HepG2 (cell line): Measurements from ENCODE around the gene CACNA1G. TPM values are rescaled to one million over a fixed set of nuclear protein-coding genes. Genes with fewer than 3 reads are reported as not detected.

Experiments used
- FOXK2 ChIP-seq: fragments of 450-650 bp; IDR thresholded peaks from 2 replicates; pipeline ENCODE4 v1.6.1; 2016
- FOXO1 ChIP-seq: sonication (generic); formaldehyde crosslinking; IDR thresholded peaks from 2 replicates; pipeline ENCODE4 v1.4.0; 2020; ENCODE audit warnings: missing genetic modification reagents
- GFI1 ChIP-seq: sonication (generic); formaldehyde crosslinking; IDR thresholded peaks from 2 replicates; pipeline ENCODE4 v1.5.0; 2020; ENCODE audit warnings: missing genetic modification reagents, mild to moderate bottlenecking, borderline replicate concordance
- HMG20B ChIP-seq: conservative IDR thresholded peaks from 2 replicates; pipeline ENCODE4 v1.6.1; 2016; ENCODE audit warnings: missing genetic modification reagents, missing compliant biosample characterization
- HNF4G ChIP-seq, 2 experiments: sonication (generic) in 1 of 2; formaldehyde crosslinking in 1 of 2; IDR thresholded peaks; 2 replicates each; pipeline versions ENCODE4 v1.4.0 to v1.6.1; 2011 to 2020; ENCODE audit warnings: borderline replicate concordance in 2 of 2, low read depth in 2 of 2, mild to moderate bottlenecking in 2 of 2, low read length in 1 of 2, missing genetic modification reagents in 1 of 2, moderate library complexity in 1 of 2
- KDM6A ChIP-seq: IDR thresholded peaks from 2 replicates; pipeline ENCODE4 v1.6.1; 2016; ENCODE audit warnings: low read depth
- MXD3 ChIP-seq: IDR thresholded peaks from 2 replicates; pipeline ENCODE4 v1.6.1; 2016; ENCODE audit warnings: mild to moderate bottlenecking, missing biosample characterization, missing genetic modification reagents
- NFKBIZ ChIP-seq: IDR thresholded peaks from 2 replicates; pipeline ENCODE4 v1.6.1; 2018; ENCODE audit warnings: missing genetic modification reagents, missing compliant biosample characterization
- NR2F6 ChIP-seq, 2 experiments: IDR thresholded peaks; 2 replicates each; pipeline ENCODE4 v1.6.1; 2016; ENCODE audit warnings: antibody characterized with exemption in 1 of 2, mild to moderate bottlenecking in 1 of 2
- PAWR ChIP-seq: sonication (generic); formaldehyde crosslinking; IDR thresholded peaks from 2 replicates; pipeline ENCODE4 v1.4.0; 2020; ENCODE audit warnings: missing genetic modification reagents, mild to moderate bottlenecking, borderline replicate concordance
- PRDM10 ChIP-seq: sonication (generic); formaldehyde crosslinking; IDR thresholded peaks from 2 replicates; pipeline ENCODE4 v1.4.0; 2020; ENCODE audit warnings: low read depth, missing genetic modification reagents
- SALL2 ChIP-seq: sonication (generic); formaldehyde crosslinking; IDR thresholded peaks from 2 replicates; pipeline ENCODE4 v1.8.1; 2023; ENCODE audit warnings: mild to moderate bottlenecking, missing genetic modification reagents, inconsistent platforms
- SOX13 ChIP-seq, 3 experiments: fragments of 450-650 bp in 1 of 3; sonication (generic) in 1 of 3; formaldehyde crosslinking in 1 of 3; IDR thresholded peaks in 2 of 3; conservative IDR thresholded peaks in 1 of 3; 2 replicates each; pipeline versions ENCODE4 v1.5.0 to v1.6.1; 2016 to 2020; ENCODE audit warnings: antibody characterized with exemption in 1 of 3, mild to moderate bottlenecking in 1 of 3, missing compliant biosample characterization in 1 of 3, missing genetic modification reagents in 1 of 3, moderate library complexity in 1 of 3
- TBL1XR1 ChIP-seq: fragments of 150-350 bp; IDR thresholded peaks from 2 replicates; pipeline ENCODE4 v1.6.1; 2014; ENCODE audit warnings: borderline replicate concordance, low read length; ENCODE audit not compliant: partially characterized antibody
- U2AF2 ChIP-seq: fragments of 200-400 bp; formaldehyde crosslinking; IDR thresholded peaks from 2 replicates; pipeline ENCODE4 v1.6.1; 2017; ENCODE audit warnings: low read depth, mild to moderate bottlenecking, low read length
- ZFP37 ChIP-seq: sonication (generic); formaldehyde crosslinking; IDR thresholded peaks from 2 replicates; pipeline ENCODE4 v1.4.0; 2020; ENCODE audit warnings: missing genetic modification reagents, borderline replicate concordance
- ZFY ChIP-seq: sonication (generic); formaldehyde crosslinking; IDR thresholded peaks from 2 replicates; pipeline ENCODE4 v1.4.0; 2020; ENCODE audit warnings: missing genetic modification reagents
- ZNF274 ChIP-seq: sonication (generic); formaldehyde crosslinking; IDR thresholded peaks from 2 replicates; pipeline ENCODE4 v1.5.1; 2020; ENCODE audit warnings: mild to moderate bottlenecking, missing genetic modification reagents
- ZNF367 ChIP-seq: sonication (generic); formaldehyde crosslinking; IDR thresholded peaks from 2 replicates; pipeline ENCODE4 v1.4.0; 2020; ENCODE audit warnings: missing genetic modification reagents, borderline replicate concordance
- ZNF543 ChIP-seq: sonication (generic); formaldehyde crosslinking; IDR thresholded peaks from 2 replicates; pipeline ENCODE4 v1.4.0; 2020; ENCODE audit warnings: mild to moderate bottlenecking, missing genetic modification reagents
- ZNF770 ChIP-seq: sonication (generic); formaldehyde crosslinking; IDR thresholded peaks from 2 replicates; pipeline ENCODE4 v1.5.0; 2020; ENCODE audit warnings: mild to moderate bottlenecking, missing genetic modification reagents
- ZNF792 ChIP-seq: IDR thresholded peaks from 2 replicates; pipeline ENCODE4 v1.6.1; 2016
- polyA plus RNA-seq, 8 experiments: library from polyadenylated mRNA; depleted of rRNA in 3 of 8; stranded (reverse) in 7 of 8; unstranded in 1 of 8; fragments of >200 nt; fragmentation: Illumina TruSeq in 4 of 8; extraction: Trizol in 4 of 8; gene quantifications; 2 replicates each; pipeline versions ENCODE4 v1.2.1 to v1.2.3, GENCODE V29; 2011 to 2016; ENCODE audit warnings: low read depth in 4 of 8, missing spikeins in 1 of 8, mixed read lengths in 1 of 8; ENCODE audit not compliant: insufficient read depth in 1 of 8
- total RNA-seq, 5 experiments: library from RNA; depleted of rRNA; stranded (reverse); fragments of >200 nt; fragmentation: Illumina TruSeq; extraction: Trizol; gene quantifications; 2 replicates each; pipeline ENCODE4 v1.2.3, GENCODE V29; 2016; ENCODE audit warnings: low read depth in 1 of 5

CACNA1G gene
- total and polyA plus RNA-seq, 2 of the 13 experiments (the other 11 are each of a cell fraction or from before 2014, with no cell fraction given): 0.02 TPM; not detected in 1

GRCh38 chr17:50542795-50543774, 17.4 kb upstream of the CACNA1G start (continued):
- TF ChIP-seq HNF4G (IDR thresholded peaks at IDR 0.05; ENCODE audit: borderline replicate concordance, low read depth, low read length) (peak; percentile 84; the same call in 1 of the 2 replicates), HNF4G (CRISPR knock-in tag; IDR thresholded peaks at IDR 0.05; ENCODE audit: borderline replicate concordance, low read depth) (peak; percentile 48; the same call in 1 of the 2 replicates), ZNF274 (CRISPR knock-in tag) (no peak), ZNF367 (CRISPR knock-in tag) (no peak), MXD3 (CRISPR knock-in tag) (peak; percentile 79), ZNF543 (CRISPR knock-in tag) (peak; percentile 25; the same call in 1 of the 2 replicates), NR2F6 (IDR thresholded peaks at IDR 0.05) (peak; percentile 65), NR2F6 (CRISPR knock-in tag; IDR thresholded peaks at IDR 0.05) (peak; percentile 85), FOXK2 (0 out of 2 replicates have a peak, but pooled peaks have one; percentile 57), HMG20B (CRISPR knock-in tag) (peak; percentile 71; the same call in 1 of the 2 replicates), PAWR (CRISPR knock-in tag) (no peak), ZNF792 (CRISPR knock-in tag) (peak; percentile 73; the same call in 1 of the 2 replicates), NFKBIZ (0 out of 2 replicates have a peak, but pooled peaks have one; percentile 75), SALL2 (CRISPR knock-in tag) (no peak), KDM6A (CRISPR knock-in tag) (peak; percentile 96), SOX13 (IDR thresholded peaks at IDR 0.05) (peak; percentile 76; the same call in 1 of the 2 replicates), SOX13 (CRISPR knock-in tag; conservative IDR thresholded peaks at IDR 0.05 in 1 of 2, IDR thresholded peaks at IDR 0.05 in 1 of 2) (peak in 1 of 2 experiments; percentile 94; a peak in 2 of 4 replicates), GFI1 (CRISPR knock-in tag) (peak; percentile 91; the same call in 1 of the 2 replicates), PRDM10 (CRISPR knock-in tag) (peak; percentile 91; the same call in 1 of the 2 replicates), TBL1XR1 (peak; percentile 49), U2AF2 (no peak), ZFY (CRISPR knock-in tag) (peak; percentile 82), ZFP37 (CRISPR knock-in tag) (peak; percentile 30; the same call in 1 of the 2 replicates), ZNF770 (CRISPR knock-in tag) (0 out of 2 replicates have a peak, but pooled peaks have one; percentile 9), FOXO1 (CRISPR knock-in tag) (peak; percentile 78)
